ENCODE data around the gene MYLIP.
"Not testable (repeated sequence)": the region's sequence is repeated elsewhere in the genome, so short reads cannot be mapped to it uniquely, and the experiment has no call there.

The MYLIP gene

GRCh38 chr6:16146028-16146427, 17.1 kb downstream of the MYLIP start:
- no peak for DNase-seq

- peak; percentile 52 for DNase-seq
Observed at GRCh38 chr6:16146527-16146955, 17.7 kb downstream of the MYLIP start.

GRCh38 chr6:16148498-16148897, 19.6 kb downstream of the MYLIP start:
- no peak for DNase-seq

- no peak for DNase-seq
Observed at GRCh38 chr6:16149305-16149704, 20.4 kb downstream of the MYLIP start.

- no peak for DNase-seq
Observed at GRCh38 chr6:16150098-16150497, 21.2 kb downstream of the MYLIP start.

GRCh38 chr6:16153211-16153820, 24.4 kb downstream of the MYLIP start:
- DNase-seq = no peak

GRCh38 chr6:16154904-16155303, 26.0 kb downstream of the MYLIP start:
- peak; percentile 84 for DNase-seq

GRCh38 chr6:16157492-16157891, 28.6 kb downstream of the MYLIP start:
- no peak for DNase-seq

- no peak for DNase-seq
Observed at GRCh38 chr6:16157909-16158308, 29.0 kb downstream of the MYLIP start.

- no peak for DNase-seq
Observed at GRCh38 chr6:16158943-16159557, 30.2 kb downstream of the MYLIP start.

- DNase-seq = no peak
Observed at GRCh38 chr6:16160794-16161193, 31.9 kb downstream of the MYLIP start.

- no peak for DNase-seq
Observed at GRCh38 chr6:16162003-16162402, 33.1 kb downstream of the MYLIP start.

- DNase-seq = no peak
Observed at GRCh38 chr6:16163066-16163465, 34.2 kb downstream of the MYLIP start.

GRCh38 chr6:16163535-16164300, 34.8 kb downstream of the MYLIP start:
- DNase-seq = peak; percentile 66

GRCh38 chr6:16165641-16166040, 36.8 kb downstream of the MYLIP start:
- no peak for DNase-seq

GRCh38 chr6:16166871-16167608, 38.2 kb downstream of the MYLIP start:
- DNase-seq = no peak

- no peak for DNase-seq
Observed at GRCh38 chr6:16168121-16168520, 39.2 kb downstream of the MYLIP start.

- peak; percentile 56 for DNase-seq
Observed at GRCh38 chr6:16168858-16169257, 40.0 kb downstream of the MYLIP start.

- DNase-seq = no peak
Observed at GRCh38 chr6:16171400-16171799, 42.5 kb downstream of the MYLIP start.

GRCh38 chr6:16173167-16173940, 44.5 kb downstream of the MYLIP start:
- DNase-seq = no peak

- no peak for DNase-seq
Observed at GRCh38 chr6:16174416-16175078, 45.7 kb downstream of the MYLIP start.

GRCh38 chr6:16176600-16176999, 47.7 kb downstream of the MYLIP start:
- DNase-seq = not testable (repeated sequence)

Measured in fibroblast of skin of right quadriceps (primary cell).